NCI-H460 (cell line): ENCODE measurements around the gene OR6V1. TPM values are rescaled to one million over a fixed set of nuclear protein-coding genes. Genes with fewer than 3 reads are reported as not detected.

Source experiments
- total RNA-seq: library from RNA; depleted of rRNA; stranded (reverse); fragments of >200 nt; shearing (Covaris generic); gene quantifications from 2 replicates; pipeline ENCODE4 v1.2.3, GENCODE V29; 2014; rRNA removed

The OR6V1 gene
- total RNA-seq, 1 experiment from 2014 or later = not detected

Other genes starting within 250 kb of the OR6V1 start
- not detected in 2 replicates for gene EPHB6, start 197.3 kb upstream of the OR6V1 start, total RNA-seq
- not detected in 2 replicates for gene TRPV6, start 166.6 kb upstream of the OR6V1 start, total RNA-seq
- not detected in 2 replicates for gene TRPV5, start 118.6 kb upstream of the OR6V1 start, total RNA-seq
- not detected in 2 replicates for gene LLCFC1, start 112.9 kb upstream of the OR6V1 start, total RNA-seq
- 0.59 TPM in 1 of 2 replicates, not detected in the other for gene KEL, start 90.0 kb upstream of the OR6V1 start, total RNA-seq
- gene OR9A2, start 25.2 kb upstream of the OR6V1 start, total RNA-seq = not detected in 2 replicates
- not detected in 2 replicates for gene PIP, start 79.7 kb downstream of the OR6V1 start, total RNA-seq
- gene TAS2R39, start 131.1 kb downstream of the OR6V1 start, total RNA-seq = not detected in 2 replicates
- gene TAS2R40, start 169.7 kb downstream of the OR6V1 start, total RNA-seq = not detected in 2 replicates
- gene GSTK1, start 211.1 kb downstream of the OR6V1 start, total RNA-seq = 117 and 122 TPM in 2 replicates
- 4.0 and 7.3 TPM in 2 replicates for gene TMEM139, start 232.6 kb downstream of the OR6V1 start, total RNA-seq
- 12.7 and 16.6 TPM in 2 replicates for gene CASP2, start 236.0 kb downstream of the OR6V1 start, total RNA-seq